ENCODE data around the gene ZNF45.

ZNF45 gene

GRCh38 chr19:43934985-43935708 is at the start of gene ZNF45:
TSS of gene ZNF45 (minus strand) at chr19:43935282. CDS start at chr19:43922185, 13,097 bp downstream.
- peak within 1 kb of the TSS; percentile 91 for H3K4me3 ChIP-seq (ENCODE audit: low read depth, low read length)
- no peak for TF ChIP-seq CTCF (IDR thresholded peaks at IDR 0.05; ENCODE audit: borderline replicate concordance, insufficient read depth, low read depth, low read length)

- no peak for TF ChIP-seq CTCF (IDR thresholded peaks at IDR 0.05; ENCODE audit: borderline replicate concordance, insufficient read depth, low read depth, low read length)
- H3K4me3 ChIP-seq (ENCODE audit: low read depth, low read length), result peak overlapping the region; percentile 59
Observed at GRCh38 chr19:43984687-43985000, 49.6 kb upstream of the ZNF45 start.

GRCh38 chr19:43983912-43984686 is 49.0 kb upstream of the ZNF45 start, which contains the start of gene ZNF155:
TSS of gene ZNF155 (plus strand) at chr19:43984188. CDS start at chr19:43988544, 4,356 bp downstream.
- H3K4me3 ChIP-seq (ENCODE audit: low read depth, low read length), result peak within 1 kb of the TSS; percentile 59
- no peak for TF ChIP-seq CTCF (IDR thresholded peaks at IDR 0.05; ENCODE audit: borderline replicate concordance, insufficient read depth, low read depth, low read length)

GRCh38 chr19:43983544-43983911 is 48.4 kb upstream of the ZNF45 start:
- peak overlapping the region; percentile 59 for H3K4me3 ChIP-seq (ENCODE audit: low read depth, low read length)
- TF ChIP-seq CTCF (IDR thresholded peaks at IDR 0.05; ENCODE audit: borderline replicate concordance, insufficient read depth, low read depth, low read length), result no peak

GRCh38 chr19:43976732-43977131 is 41.6 kb upstream of the ZNF45 start:
- H3K4me3 ChIP-seq (ENCODE audit: low read depth, low read length), result no peak overlapping the region
- no peak for TF ChIP-seq CTCF (IDR thresholded peaks at IDR 0.05; ENCODE audit: borderline replicate concordance, insufficient read depth, low read depth, low read length)

- no peak overlapping the region for H3K4me3 ChIP-seq (ENCODE audit: low read depth, low read length)
- no peak for TF ChIP-seq CTCF (IDR thresholded peaks at IDR 0.05; ENCODE audit: borderline replicate concordance, insufficient read depth, low read depth, low read length)
Observed at GRCh38 chr19:43966079-43966694, 31.1 kb upstream of the ZNF45 start.
